Measurements from ENCODE around the gene SETD1A.
A peak's percentile ranks its signal among the peaks of the same experiment; 100 is the strongest.

Gene SETD1A

GRCh38 chr16:30982548-30983288 is 25.2 kb downstream of the SETD1A start:
- no peak for DNase-seq
- ATAC-seq = no peak

GRCh38 chr16:30983289-30983889 is 25.8 kb downstream of the SETD1A start:
- DNase-seq (no peak), ATAC-seq (no peak)

- ATAC-seq (no peak), DNase-seq (no peak)
Measured at GRCh38 chr16:30983898-30984610, 26.5 kb downstream of the SETD1A start.

GRCh38 chr16:30984669-30985400 is 27.3 kb downstream of the SETD1A start, which contains the start of gene HSD3B7:
Gene HSD3B7 (plus strand): TSS chr16:30985207. CDS start chr16:30985659, 452 bp downstream.
- DNase-seq (peak; percentile 92), ATAC-seq (peak; percentile 78)

GRCh38 chr16:30985401-30986128 is 28.0 kb downstream of the SETD1A start:
- DNase-seq = no peak
- no peak for ATAC-seq

- ATAC-seq (no peak), DNase-seq (no peak)
Measured at GRCh38 chr16:30986129-30986991, 28.8 kb downstream of the SETD1A start.

GRCh38 chr16:30987581-30988190 is 30.1 kb downstream of the SETD1A start:
- DNase-seq = no peak
- ATAC-seq = no peak

- ATAC-seq (no peak), DNase-seq (no peak)
Measured at GRCh38 chr16:30989469-30990047, 32.0 kb downstream of the SETD1A start.

GRCh38 chr16:30990105-30990504 is 32.6 kb downstream of the SETD1A start:
- no peak for DNase-seq
- no peak for ATAC-seq

GRCh38 chr16:30991052-30991451 is 33.5 kb downstream of the SETD1A start:
- DNase-seq (no peak), ATAC-seq (no peak)

- DNase-seq = no peak
Measured at GRCh38 chr16:30992276-30992780, 34.8 kb downstream of the SETD1A start.

GRCh38 chr16:30992931-30993816 is 35.6 kb downstream of the SETD1A start:
- ATAC-seq = no peak

More at GRCh38 chr16:30992276-30992780, 34.8 kb downstream of the SETD1A start:
- no peak for ATAC-seq

GRCh38 chr16:30995927-30996323 is 38.4 kb downstream of the SETD1A start:
- ATAC-seq = no peak
- no peak for DNase-seq

More at GRCh38 chr16:30992931-30993816, 35.6 kb downstream of the SETD1A start:
- DNase-seq = no peak

- DNase-seq (no peak), ATAC-seq (no peak)
Measured at GRCh38 chr16:30996324-30996984, 38.9 kb downstream of the SETD1A start.

- peak; percentile 89 for DNase-seq
- peak; percentile 93 for ATAC-seq
Measured at GRCh38 chr16:30996985-30997724, 39.6 kb downstream of the SETD1A start.

GRCh38 chr16:30997725-30998711 is 40.5 kb downstream of the SETD1A start:
- ATAC-seq (no peak), DNase-seq (no peak)
